ENCODE measurements around the gene AEBP1. TPM values are rescaled to one million over a fixed set of nuclear protein-coding genes. Genes with fewer than 3 reads are reported as not detected.

AEBP1 gene
- total RNA-seq, 2 experiments from 2014 or later: 0.30 to 0.38 TPM

GRCh38 chr7:44073664-44074348 is 30.3 kb upstream of the AEBP1 start:
- Mint-ChIP-seq H3K27ac (peak overlapping the region; percentile 31), H3K4me3 (no peak overlapping the region), H3K36me3 (ENCODE audit: low read depth) (peaks cover 48% of the 10 kb centered on the region), H3K4me1 (peaks cover 18% of the 10 kb centered on the region), H3K27me3 (no peaks in the 10 kb centered on the region), H3K9me3 (no peaks in the 10 kb centered on the region)
- POLR2A ChIA-PET: interaction anchor here (0.6 to 1.7 kb wide), 2 partner anchors 7 to 142 kb away, joined by 3 to 12 read pairs; no protein-coding TSS in a partner anchor
- peak; percentile 41 for DNase-seq
- CTCF ChIA-PET: no interaction called here

- peaks cover 21% of the 10 kb centered on the region for H3K4me1 Mint-ChIP-seq
- no peaks in the 10 kb centered on the region for H3K27me3 Mint-ChIP-seq
- H3K9me3 Mint-ChIP-seq: no peaks in the 10 kb centered on the region
- no peak overlapping the region for H3K4me3 Mint-ChIP-seq
- H3K36me3 Mint-ChIP-seq (ENCODE audit: low read depth): peaks cover 52% of the 10 kb centered on the region
- no peak for DNase-seq
- ChIA-PET POLR2A (no interaction called here), CTCF (no interaction called here)
- no peak overlapping the region for H3K27ac Mint-ChIP-seq
Measured at GRCh38 chr7:44074349-44074695, 29.8 kb upstream of the AEBP1 start.

DNA sequence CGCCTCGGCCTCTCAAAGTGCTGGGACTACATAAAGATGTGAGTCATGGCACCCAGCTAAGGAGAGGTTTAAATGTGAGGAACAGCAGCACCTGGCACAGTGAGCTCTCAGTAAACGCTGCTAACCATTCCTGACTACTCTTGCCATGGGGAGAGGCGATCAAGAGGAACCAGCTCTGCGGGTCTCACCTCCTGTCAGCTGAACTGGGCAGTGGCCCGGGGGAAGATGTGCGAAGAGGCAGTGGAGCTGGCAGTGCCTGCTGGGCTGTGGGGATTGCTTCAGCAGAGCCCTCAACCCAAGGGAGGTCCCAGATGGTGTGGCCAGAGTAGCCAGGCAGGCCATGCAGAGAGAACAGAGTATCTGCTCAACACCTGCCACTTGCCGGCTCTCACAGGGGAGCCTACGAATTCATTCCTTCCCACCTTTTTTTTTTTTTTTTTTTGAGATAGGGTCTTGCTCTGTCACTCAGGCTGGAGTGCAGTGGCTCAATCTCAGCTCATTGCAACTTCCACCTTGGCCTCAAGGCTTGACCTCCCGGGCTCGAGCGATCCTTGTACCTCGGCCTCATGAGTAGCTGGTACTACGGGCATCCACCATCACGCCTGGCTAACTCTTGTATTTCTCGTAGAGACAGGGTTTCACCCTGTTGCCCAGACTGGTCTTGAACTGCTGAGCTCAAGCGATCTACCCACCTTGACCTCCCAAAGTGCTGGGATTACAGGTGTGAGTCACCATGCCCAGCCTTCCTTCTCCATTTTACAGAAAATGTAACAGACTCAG is 28.7 kb upstream of the AEBP1 start:
- POLR2A ChIA-PET: interaction anchor here (2.8 kb wide), 1 partner anchor 9 kb away, joined by 23 read pairs; the partner anchor contains the start of gene PGAM2
- CTCF ChIA-PET: interaction anchor here (0.9 kb wide), 1 partner anchor 166 kb away, joined by 3 read pairs; no protein-coding TSS in a partner anchor
- DNase-seq: no peak
- H3K27me3 Mint-ChIP-seq: no peaks in the 10 kb centered on the region
- no peak overlapping the region for H3K27ac Mint-ChIP-seq
- no peaks in the 10 kb centered on the region for H3K9me3 Mint-ChIP-seq
- peaks cover 52% of the 10 kb centered on the region for H3K36me3 Mint-ChIP-seq (ENCODE audit: low read depth)
- H3K4me1 Mint-ChIP-seq: peaks cover 28% of the 10 kb centered on the region
- H3K4me3 Mint-ChIP-seq: no peak overlapping the region

DNA sequence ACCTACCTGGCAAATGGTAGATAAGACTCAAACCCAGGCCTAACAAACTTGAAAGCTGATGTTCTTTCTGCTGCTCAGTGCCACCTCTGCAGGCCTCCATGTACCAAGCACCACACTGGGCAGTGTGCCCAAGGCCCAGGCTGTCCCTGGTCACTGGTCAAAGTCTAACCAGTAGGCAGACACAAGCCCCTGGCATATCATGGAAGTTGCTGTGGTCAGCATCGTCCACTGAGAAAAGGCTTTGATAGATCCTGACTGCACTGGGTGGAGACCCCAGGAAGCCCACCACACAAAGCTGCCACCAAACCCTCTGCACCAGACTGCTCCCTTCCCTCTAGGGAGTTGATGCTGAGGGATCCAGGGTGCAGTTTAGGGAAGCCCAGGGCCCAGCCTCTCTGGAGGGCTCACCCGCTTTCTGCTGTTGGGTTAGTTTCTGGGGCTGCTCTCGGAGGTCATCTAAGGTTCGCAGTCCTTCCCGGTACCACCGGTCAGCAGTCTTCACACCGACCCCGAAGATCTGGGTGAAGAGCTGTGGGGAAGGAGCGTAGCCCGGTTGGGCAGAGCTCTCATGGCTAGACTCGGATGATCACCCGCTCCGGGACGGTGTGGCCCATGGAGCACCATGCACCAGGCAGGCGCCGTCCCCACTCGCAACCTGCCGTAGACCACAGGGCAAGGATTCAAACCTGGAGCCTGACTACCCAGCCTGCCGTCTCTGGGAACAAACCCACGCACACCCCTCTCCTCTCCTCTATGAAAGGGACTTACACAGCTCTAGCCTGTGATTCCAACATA is 27.8 kb upstream of the AEBP1 start:
- ChIA-PET CTCF (no interaction called here), POLR2A (interaction anchor here (2.8 kb wide), 1 partner anchor 10 kb away, joined by 23 read pairs; the partner anchor contains the start of gene PGAM2)
- H3K9me3 Mint-ChIP-seq: no peaks in the 10 kb centered on the region
- H3K27ac Mint-ChIP-seq: no peak overlapping the region
- no peaks in the 10 kb centered on the region for H3K27me3 Mint-ChIP-seq
- DNase-seq: no peak
- peaks cover 36% of the 10 kb centered on the region for H3K4me1 Mint-ChIP-seq
- peaks cover 58% of the 10 kb centered on the region for H3K36me3 Mint-ChIP-seq (ENCODE audit: low read depth)
- no peak overlapping the region for H3K4me3 Mint-ChIP-seq

GRCh38 chr7:44077061-44077460 is 27.1 kb upstream of the AEBP1 start:
- Mint-ChIP-seq H3K4me1 (peaks cover 37% of the 10 kb centered on the region), H3K27me3 (no peaks in the 10 kb centered on the region), H3K9me3 (no peaks in the 10 kb centered on the region), H3K36me3 (ENCODE audit: low read depth) (peaks cover 60% of the 10 kb centered on the region), H3K27ac (no peak overlapping the region), H3K4me3 (no peak overlapping the region)
- CTCF ChIA-PET: no interaction called here
- POLR2A ChIA-PET: interaction anchor here (2.8 kb wide), 1 partner anchor 11 kb away, joined by 23 read pairs; the partner anchor contains the start of gene PGAM2
- DNase-seq: no peak

- Mint-ChIP-seq H3K27ac (no peak overlapping the region), H3K36me3 (ENCODE audit: low read depth) (peaks cover 54% of the 10 kb centered on the region), H3K27me3 (no peaks in the 10 kb centered on the region), H3K4me1 (peaks cover 34% of the 10 kb centered on the region), H3K9me3 (no peaks in the 10 kb centered on the region), H3K4me3 (no peak overlapping the region)
- CTCF ChIA-PET: interaction anchor here (0.9 kb wide), 1 partner anchor 45 kb away, joined by 3 read pairs; the partner anchor contains the start of gene POLD2
- no peak for DNase-seq
- POLR2A ChIA-PET: interaction anchor here (2.8 to 4.6 kb wide), 2 partner anchors 10 to 11 kb away, joined by 23 to 42 read pairs; partner anchors contain the start of gene PGAM2
Measured at GRCh38 chr7:44077681-44078091, 26.5 kb upstream of the AEBP1 start.

- H3K4me1 Mint-ChIP-seq: peaks cover 40% of the 10 kb centered on the region
- H3K27me3 Mint-ChIP-seq: no peaks in the 10 kb centered on the region
- H3K36me3 Mint-ChIP-seq (ENCODE audit: low read depth): peaks cover 50% of the 10 kb centered on the region
- no peak overlapping the region for H3K4me3 Mint-ChIP-seq
- no peak for DNase-seq
- ChIA-PET CTCF (interaction anchor here (0.9 kb wide), 1 partner anchor 45 kb away, joined by 3 read pairs; the partner anchor contains the start of gene POLD2), POLR2A (interaction anchor here (0.9 to 4.6 kb wide), 2 partner anchors 11 to 34 kb away, joined by 4 to 42 read pairs; partner anchors contain the start of gene DBNL)
- no peaks in the 10 kb centered on the region for H3K9me3 Mint-ChIP-seq
- H3K27ac Mint-ChIP-seq: no peak overlapping the region
Measured at GRCh38 chr7:44078521-44078920, 25.6 kb upstream of the AEBP1 start.

GRCh38 chr7:44079331-44080021 is 24.7 kb upstream of the AEBP1 start:
- Mint-ChIP-seq H3K4me3 (no peak overlapping the region), H3K27me3 (no peaks in the 10 kb centered on the region), H3K4me1 (peaks cover 46% of the 10 kb centered on the region), H3K9me3 (no peaks in the 10 kb centered on the region), H3K36me3 (ENCODE audit: low read depth) (peaks cover 46% of the 10 kb centered on the region), H3K27ac (no peak overlapping the region)
- CTCF ChIA-PET: no interaction called here
- DNase-seq: no peak
- POLR2A ChIA-PET: interaction anchor here (4.6 kb wide), 1 partner anchor 12 kb away, joined by 42 read pairs; no protein-coding TSS in a partner anchor

GRCh38 chr7:44080118-44080517 is 24.0 kb upstream of the AEBP1 start:
- Mint-ChIP-seq H3K27me3 (no peaks in the 10 kb centered on the region), H3K4me1 (peaks cover 46% of the 10 kb centered on the region), H3K9me3 (no peaks in the 10 kb centered on the region), H3K4me3 (no peak overlapping the region), H3K36me3 (ENCODE audit: low read depth) (peaks cover 46% of the 10 kb centered on the region), H3K27ac (no peak overlapping the region)
- DNase-seq: no peak
- ChIA-PET CTCF (no interaction called here), POLR2A (interaction anchor here (1.8 to 4.6 kb wide), 3 partner anchors 12 to 121 kb away, joined by 6 to 42 read pairs (median 35); partner anchors contain the start of genes DBNL and YKT6)

GRCh38 chr7:44080686-44081265 is 23.4 kb upstream of the AEBP1 start:
- ChIA-PET CTCF (interaction anchor here (0.9 kb wide), 1 partner anchor 34 kb away, joined by 3 read pairs; no protein-coding TSS in a partner anchor), POLR2A (interaction anchor here (0.7 to 4.6 kb wide), 16 partner anchors 8 to 767 kb away, joined by 3 to 42 read pairs (median 4); partner anchors contain the start of genes DBNL, H2AZ2, PGAM2 and POLD2)
- Mint-ChIP-seq H3K36me3 (ENCODE audit: low read depth) (peaks cover 39% of the 10 kb centered on the region), H3K27ac (peak overlapping the region; percentile 83), H3K4me3 (peak overlapping the region; percentile 78), H3K4me1 (peaks cover 46% of the 10 kb centered on the region), H3K27me3 (no peaks in the 10 kb centered on the region), H3K9me3 (no peaks in the 10 kb centered on the region)
- DNase-seq: no peak

DNA sequence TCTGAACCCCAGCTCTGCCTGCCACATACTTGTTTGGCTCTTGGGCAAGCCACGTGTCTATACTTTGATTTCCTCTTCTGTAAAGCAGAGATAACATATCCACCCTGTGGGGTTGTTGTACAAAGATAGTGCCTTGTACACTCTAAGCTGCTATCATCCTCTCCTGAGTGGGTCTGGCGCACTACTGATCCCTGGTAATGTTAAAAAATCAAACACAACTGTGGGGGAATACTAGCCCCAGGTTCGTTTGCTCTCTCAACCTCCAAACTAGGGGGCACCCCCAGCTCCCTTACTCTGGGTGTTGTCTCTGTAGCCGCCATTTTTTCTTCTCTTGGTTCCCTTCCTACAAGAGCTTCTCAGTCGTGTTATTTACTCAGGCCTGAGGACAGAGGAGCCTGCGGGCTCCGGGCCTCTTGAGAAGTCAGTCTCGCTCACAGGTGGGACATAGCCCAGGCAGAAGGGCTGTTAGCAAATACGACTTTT is 22.8 kb upstream of the AEBP1 start:
- ChIA-PET CTCF (interaction anchor here (0.6 to 0.9 kb wide), 4 partner anchors 34 to 116 kb away, joined by 3 to 4 read pairs (median 3); partner anchors contain the start of gene POLD2), POLR2A (interaction anchor here (0.7 to 4.6 kb wide), 16 partner anchors 9 to 767 kb away, joined by 3 to 42 read pairs (median 4); partner anchors contain the start of genes DBNL, H2AZ2, PGAM2 and POLD2)
- Mint-ChIP-seq H3K4me1 (peaks cover 46% of the 10 kb centered on the region), H3K9me3 (no peaks in the 10 kb centered on the region), H3K36me3 (ENCODE audit: low read depth) (peaks cover 35% of the 10 kb centered on the region), H3K27me3 (no peaks in the 10 kb centered on the region), H3K4me3 (peak overlapping the region; percentile 78), H3K27ac (peak overlapping the region; percentile 83)
- DNase-seq: peak; percentile 47

Measured in activated CD4-positive, alpha-beta memory T cell treated with anti-CD3 and anti-CD28 coated beads, Interleukin-2, amount 10 ng/mL, durations not matched to agents 7 days and 5 days (primary cell).